HG03039 (cell line): Measurements from ENCODE around the gene HSPA5.
"Not testable (repeated sequence)": the region's sequence is repeated elsewhere in the genome, so short reads cannot be mapped to it uniquely, and the experiment has no call there.

Experiments
- ATAC-seq: cut with Tn5 transposase; IDR thresholded peaks from one replicate; pipeline ENCODE4 v1.9.1; 2021; ENCODE audit warnings: mild to moderate bottlenecking, moderate library complexity; ENCODE audit not compliant: unreplicated experiment

The HSPA5 gene

GRCh38 chr9:125194466-125194865 lies 46.7 kb downstream of the HSPA5 start:
- not testable (repeated sequence) for ATAC-seq

DNA sequence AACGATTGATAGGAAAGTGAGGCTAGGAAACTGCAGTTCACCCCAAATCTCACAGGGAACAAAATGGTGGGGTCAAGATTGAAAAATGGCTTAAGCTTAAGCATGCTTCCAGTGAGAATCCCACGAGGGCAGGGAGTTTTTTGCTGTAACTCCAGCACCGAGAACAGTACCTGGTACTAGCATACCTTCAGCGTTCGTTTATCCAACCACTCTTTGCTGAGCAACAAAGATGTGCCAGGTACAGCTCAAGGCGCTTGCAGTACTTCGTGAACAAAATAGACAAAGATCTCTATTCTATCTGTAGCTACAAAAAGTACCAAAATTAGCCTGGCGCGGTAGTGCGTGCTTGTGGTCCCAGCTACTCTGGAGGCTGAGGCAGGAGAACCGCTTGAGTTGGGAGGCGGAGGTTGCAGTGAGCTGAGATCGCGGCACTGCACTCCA lies 50.8 kb downstream of the HSPA5 start:
- no peak for ATAC-seq

GRCh38 chr9:125189361-125190289 lies 51.5 kb downstream of the HSPA5 start, which contains the start of gene PPP6C:
TSS of gene PPP6C (minus strand) at chr9:125189803. CDS start at chr9:125189718, 85 bp downstream.
- ATAC-seq = peak; percentile 97

DNA sequence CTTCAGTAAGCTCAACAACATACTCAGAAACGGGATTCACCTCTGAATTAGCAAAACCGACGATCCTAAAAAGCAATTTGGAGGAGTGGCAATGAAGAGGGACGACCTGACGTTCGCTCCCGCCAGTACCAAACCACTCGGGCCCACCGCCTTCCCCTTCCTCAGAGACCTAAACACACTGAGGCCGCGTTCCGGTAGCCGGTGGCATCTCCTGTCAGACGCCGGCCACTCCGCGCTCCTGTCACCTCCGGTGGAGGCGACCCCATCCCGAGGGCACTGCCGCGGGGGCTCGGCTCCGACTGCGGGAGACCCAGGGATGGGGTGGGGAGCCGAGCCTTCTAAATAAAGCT lies 52.2 kb downstream of the HSPA5 start:
- peak; percentile 18 for ATAC-seq
